Fibroblast of upper back skin (primary cell): ENCODE results near the gene BRMS1.
"Not testable (repeated sequence)": the region's sequence is repeated elsewhere in the genome, so short reads cannot be mapped to it uniquely, and the experiment has no call there.

Experiments used
- DNase-seq: peaks from one replicate; pipeline ENCODE4 v3.0.0-alpha.2; 2013

Gene BRMS1

DNA sequence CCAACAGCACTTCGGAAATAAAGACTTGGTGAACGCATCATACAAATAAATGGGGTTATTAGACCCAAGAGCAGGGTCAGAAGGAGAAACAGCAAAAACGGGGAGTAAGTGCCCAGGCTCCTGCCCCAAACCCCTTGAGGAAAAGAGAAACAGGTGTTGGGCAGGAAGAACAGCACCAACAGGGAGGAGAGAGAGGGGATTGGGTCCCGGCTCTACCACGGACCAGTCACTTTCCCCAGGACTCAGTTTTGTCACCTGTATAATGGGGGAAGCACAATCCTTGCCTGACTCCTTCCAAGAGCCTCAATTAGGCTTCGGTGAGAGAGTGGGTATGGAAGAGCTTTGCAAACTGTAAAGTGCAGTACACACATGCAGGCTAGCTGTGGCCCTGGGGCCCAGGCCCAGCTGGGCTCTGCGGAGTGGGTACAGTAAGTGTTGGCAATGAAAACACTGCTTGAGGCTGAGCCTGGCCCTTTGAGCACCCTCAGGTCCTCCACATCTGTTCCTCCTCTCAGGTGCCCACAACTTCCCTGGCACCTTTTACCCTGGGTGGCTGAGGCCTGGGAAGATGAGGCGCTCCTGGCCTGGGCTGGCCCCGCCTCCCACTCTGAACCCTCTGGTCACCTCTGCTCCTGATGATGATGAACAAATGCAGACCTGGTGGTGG is 17.7 kb upstream of the BRMS1 start:
- DNase-seq: no peak

DNA sequence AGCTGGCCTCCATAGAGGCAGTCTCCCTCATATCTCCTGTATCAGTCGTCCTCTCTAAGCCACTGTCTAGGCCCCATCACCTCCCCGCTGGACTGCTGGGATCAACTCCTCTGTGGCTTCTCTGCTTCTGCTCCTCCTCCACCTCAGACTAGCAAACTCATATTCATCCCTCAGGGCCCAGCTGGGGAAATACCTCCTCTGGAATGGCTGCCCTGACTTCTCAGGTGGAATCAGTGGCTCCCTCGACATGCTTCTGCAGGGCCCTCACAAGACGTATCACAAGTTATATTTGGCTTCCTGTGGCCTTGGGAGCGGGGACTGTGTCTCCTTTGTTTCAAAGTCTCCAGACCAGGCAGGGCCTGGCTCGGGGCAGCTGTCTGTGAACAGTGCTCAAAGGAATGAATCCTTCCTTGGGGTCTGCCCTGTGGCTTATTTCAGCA is 16.6 kb upstream of the BRMS1 start:
- no peak for DNase-seq

DNA sequence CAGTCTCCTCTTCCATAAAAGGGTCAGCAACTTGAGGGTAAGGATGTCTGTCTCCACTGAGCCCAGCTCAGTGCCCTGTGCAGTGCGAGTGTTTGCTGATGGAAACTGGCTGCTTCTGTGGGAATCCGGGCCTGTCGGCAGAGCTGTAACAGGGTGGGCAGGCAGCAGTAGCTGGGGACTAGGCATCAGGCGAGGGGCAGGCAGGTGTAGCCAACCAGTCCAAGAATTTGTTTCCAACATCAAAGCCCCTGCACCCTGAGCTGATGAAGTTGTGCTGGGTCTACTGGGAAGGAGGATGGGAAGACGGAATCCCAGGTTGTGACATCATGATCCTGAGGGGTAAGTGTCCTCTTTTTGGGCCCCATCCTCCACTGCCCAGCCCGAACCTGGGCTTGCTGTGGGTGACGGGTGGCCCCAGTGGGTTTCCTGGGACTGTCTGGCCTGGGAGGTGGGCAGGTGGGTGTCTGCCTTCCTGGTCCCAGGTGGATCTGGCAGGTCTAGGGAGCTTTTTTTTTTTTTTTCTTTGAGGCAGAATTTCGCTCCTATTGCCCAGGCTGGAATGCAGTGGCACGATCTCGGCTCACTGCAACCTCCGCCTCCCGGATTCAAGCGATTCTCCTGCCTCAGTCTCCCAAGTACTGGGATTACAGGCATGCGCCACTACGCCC is 15.6 kb upstream of the BRMS1 start:
- DNase-seq: no peak

DNA sequence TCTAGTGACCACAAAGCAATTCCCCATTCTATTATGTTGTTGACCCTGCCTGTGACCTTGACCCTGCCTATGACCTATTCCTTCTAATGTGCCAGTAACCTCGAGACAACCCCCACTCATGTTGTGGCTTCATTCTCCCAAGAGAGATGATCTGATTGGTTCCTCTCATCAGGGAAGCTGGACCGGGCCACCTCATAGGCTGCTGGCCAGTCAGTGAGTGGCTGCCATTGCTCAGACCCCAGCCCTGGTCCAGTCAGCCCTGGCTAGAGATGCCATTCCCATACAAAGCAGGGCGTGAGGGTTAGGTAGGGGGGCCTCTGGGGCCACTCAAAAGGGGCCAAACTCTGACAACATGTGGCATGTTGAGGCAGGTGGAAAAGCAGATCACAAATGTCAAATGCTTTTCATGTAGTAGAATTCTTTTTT is 14.8 kb upstream of the BRMS1 start:
- no peak for DNase-seq

DNA sequence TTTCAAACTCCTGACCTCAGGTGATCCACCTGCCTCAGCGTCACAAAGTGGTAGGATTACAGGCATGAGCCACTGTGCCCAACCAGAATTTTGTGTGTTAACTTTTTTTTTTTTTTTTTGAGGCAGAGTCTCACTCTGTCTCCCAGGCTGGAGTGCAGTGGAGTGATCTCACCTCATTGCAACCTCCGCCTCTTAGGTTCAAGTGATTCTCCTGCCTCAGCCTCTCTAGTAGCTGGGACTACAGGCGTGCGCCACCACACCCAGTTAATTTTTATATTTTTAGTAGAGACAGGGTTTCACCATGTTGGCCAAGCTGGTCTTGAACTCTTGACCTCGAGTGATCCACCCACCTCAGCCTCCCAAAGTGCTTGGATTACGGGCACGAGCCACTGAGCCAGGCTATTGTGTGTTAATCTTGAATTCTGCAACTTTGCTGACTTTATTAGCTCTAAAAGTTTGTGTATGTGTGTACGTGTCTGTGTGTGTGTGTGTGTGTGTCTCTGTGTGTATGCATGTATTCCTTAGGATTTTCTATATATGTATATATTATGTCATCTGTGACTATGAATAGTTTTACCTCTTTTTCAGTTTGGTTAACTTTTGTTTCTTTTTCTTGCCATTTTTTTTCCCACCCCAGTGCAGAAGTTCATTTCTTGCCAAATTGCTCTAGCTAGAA is 5.8 kb upstream of the BRMS1 start:
- DNase-seq: not testable (repeated sequence)

- no peak for DNase-seq
These were observed 4.1 kb upstream of the BRMS1 start for GRCh38 chr11:66349084-66349386.

DNA sequence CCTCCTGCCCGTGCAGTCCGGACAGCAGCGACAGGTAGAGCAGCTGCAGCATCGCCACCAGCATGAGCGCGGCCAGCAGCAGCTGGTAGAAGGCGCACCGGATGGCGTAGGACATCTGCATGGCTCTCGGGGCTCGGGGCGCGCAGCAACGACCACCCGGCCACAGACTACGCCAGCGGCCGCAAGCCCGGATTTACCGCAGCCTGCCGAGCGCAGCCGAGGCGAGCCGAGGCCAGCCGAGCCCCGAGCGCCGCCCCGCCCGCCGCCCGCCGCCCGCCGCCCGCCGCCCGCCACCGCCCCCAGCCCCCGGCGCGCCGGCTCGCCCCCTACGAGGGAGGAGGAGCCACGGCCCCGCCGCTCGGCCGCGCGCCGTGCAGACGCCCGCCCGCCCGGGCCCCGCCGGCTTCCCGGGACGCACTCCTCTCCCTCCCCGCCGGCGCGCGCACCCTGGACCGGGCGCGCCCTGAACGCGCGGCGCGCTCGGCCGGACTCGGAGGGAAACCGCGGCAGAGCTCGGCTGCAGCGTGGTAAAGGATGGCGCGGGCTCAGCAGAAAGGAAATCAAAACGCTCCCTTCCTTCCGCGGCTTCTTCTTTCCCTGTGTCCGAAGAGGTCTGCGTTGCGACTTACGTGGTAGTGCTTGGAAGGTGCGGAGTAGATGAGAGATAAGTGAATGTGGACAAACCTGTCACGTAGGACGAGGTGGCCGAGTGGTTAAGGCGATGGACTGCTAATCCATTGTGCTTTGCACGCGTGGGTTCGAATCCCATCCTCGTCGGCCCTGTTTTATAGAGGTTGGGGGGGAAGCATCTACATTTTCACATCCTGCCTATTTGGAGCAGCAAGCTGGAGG is 2.7 kb upstream of the BRMS1 start, which contains the start of gene B4GAT1:
B4GAT1 (minus strand) TSS at position 205 of the 852 bp plus-strand sequence; CDS start at position 121, 84 bp downstream.
- peak; percentile 95 for DNase-seq

DNA sequence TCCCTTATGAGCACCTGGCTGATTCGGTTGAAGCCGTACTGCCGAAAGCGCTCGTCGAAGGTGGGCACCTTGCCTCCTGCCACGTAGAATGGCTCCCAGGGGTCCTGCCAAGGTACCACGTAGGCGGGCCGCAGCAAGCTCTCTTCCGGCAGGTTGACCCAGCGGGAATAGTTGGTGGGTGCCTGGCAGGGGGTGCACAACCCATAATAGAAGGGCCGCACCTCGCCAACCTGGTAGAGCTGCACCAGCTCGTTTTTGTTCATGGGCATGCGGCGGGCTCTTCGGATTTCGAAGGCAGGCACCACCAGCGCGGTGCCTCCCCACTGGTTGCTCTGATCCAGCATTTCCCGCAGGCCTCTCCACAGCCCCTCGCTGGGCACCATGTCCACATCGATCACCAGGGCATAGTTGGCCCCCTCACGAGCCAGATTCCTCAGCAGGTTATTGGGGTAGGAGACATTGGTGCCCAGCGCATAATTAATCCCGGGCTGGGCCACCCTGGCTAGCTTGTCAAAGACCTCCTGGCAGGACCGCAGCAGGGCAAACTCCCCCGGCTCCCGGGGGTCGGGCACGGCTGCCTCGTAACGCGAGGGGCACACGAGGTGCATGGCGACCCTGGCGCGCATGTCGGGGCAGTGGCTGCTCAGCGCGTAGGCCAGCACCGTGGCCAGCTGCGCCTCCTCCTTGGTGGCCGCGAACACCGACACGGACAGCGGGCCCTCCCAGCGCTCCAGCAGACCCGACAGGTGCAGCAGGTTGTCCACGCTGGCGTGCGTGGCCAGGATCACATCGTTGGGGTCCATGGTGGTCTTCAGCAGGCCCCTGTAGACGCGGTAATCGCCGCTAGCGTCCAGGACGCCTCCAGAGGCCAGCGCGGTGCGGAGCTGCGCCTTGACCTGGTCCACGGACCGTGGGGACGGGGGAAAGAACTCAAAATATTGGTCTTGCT is 1.8 kb upstream of the BRMS1 start:
- DNase-seq: no peak

- DNase-seq: no peak
These were observed 379 bp upstream of the BRMS1 start for GRCh38 chr11:66345316-66345649.

DNA sequence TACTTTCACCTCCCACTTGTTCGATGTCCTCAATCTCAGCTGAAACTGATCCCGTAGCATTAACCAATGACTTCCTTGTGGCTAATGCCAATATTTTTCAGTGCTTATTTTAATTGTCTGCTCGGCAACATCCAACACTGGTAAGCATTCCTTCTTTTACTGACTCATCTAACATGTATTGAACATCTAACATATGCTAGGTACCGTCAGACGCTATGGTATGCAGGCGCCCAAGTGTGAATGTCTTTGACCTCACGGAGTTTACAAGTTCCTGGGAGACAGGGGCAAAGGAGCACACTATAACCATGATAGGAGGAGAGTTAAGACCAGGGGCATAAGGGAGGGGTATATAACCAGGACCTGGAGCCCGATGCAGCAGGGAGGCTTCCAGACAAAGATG is 1.7 kb downstream of the BRMS1 start:
- no peak for DNase-seq

GRCh38 chr11:66341502-66342126 is 3.3 kb downstream of the BRMS1 start:
- DNase-seq: no peak

DNA sequence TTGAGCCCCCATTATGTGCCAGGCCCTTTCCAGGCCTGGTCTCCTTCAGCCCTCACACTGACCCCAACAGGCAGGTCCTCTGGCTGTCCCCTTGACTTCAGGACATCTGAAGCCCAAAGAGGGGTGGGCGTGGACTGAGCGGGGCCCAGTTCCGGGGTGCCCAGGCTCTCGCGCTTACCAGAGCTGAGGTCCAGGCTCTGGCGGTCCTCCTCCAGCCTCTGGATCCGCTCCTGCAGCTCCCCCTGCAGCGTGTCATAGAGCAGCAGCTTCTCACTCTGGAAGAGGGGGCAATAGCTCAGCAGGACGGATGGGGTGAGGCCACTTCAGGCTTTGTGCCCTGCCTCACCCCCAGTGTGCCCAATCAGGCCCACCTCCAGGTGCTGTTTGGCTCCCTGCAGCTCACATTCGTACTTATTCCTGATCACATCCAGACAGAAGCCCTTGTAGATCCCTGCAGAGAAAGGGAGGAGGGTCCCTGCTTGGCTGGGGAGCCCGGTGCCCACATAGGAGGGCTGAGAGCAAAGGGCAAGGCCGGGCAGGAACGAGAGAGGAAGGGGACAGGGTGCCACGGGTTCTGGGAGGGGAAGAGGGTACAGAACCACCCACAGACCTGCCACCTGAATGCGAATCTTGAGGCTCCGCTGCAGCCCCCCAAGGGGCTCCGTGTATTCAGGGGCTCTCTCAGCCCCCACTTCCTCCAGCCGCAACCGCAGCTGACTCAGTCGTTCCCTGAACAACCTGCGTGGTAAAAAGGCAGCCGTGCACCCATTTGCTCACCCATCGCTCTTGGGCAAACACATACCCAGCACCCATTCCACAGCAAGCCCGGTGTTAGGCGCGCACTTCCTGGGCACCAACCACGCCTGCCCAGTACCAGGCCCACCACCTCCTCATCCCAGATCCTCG is 4.1 kb downstream of the BRMS1 start:
- no peak for DNase-seq

DNA sequence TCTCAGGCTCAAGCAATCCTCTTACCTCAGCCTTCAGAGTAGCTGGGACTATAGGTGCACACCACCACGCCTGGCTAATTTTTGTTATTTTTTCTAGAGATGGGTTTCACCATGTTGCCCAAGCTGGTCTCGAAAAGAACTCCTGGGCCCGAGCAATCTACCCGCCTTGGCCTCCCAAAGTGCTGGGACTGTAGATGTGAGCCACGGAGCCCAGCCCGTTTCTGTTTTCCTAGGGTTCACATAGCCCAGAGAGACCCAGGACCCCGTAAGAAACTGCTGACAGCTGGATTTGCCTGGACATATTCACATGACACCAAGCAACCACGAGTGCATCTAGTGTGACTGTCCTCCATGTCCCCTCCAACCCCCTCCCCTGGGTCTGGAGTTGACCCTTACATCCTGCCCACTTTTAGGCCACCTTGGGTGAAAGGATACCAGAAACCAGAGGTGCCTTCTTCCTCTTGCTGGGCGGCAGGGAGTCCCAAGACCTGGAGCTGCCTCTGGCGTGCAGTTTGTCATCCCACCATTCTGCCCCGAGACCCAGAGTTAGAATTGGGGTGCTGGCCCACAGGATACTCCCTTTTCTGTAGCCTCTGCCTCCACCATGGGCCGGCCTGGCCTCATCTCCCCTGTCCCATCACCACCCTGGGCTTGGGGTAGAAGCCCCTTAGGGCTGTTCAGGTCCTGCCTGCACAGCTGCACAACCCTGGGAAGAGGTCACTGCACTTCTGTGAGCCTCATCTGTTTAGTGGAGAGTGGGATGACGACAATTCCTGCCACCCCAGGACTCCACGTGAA is 5.0 kb downstream of the BRMS1 start:
- DNase-seq: no peak

GRCh38 chr11:66339162-66339675 is 5.7 kb downstream of the BRMS1 start:
- no peak for DNase-seq

GRCh38 chr11:66338276-66339161 is 6.4 kb downstream of the BRMS1 start:
- DNase-seq: no peak

GRCh38 chr11:66337103-66337899 is 7.6 kb downstream of the BRMS1 start:
- no peak for DNase-seq
